ENCODE data around the gene MRPL36.

DNA sequence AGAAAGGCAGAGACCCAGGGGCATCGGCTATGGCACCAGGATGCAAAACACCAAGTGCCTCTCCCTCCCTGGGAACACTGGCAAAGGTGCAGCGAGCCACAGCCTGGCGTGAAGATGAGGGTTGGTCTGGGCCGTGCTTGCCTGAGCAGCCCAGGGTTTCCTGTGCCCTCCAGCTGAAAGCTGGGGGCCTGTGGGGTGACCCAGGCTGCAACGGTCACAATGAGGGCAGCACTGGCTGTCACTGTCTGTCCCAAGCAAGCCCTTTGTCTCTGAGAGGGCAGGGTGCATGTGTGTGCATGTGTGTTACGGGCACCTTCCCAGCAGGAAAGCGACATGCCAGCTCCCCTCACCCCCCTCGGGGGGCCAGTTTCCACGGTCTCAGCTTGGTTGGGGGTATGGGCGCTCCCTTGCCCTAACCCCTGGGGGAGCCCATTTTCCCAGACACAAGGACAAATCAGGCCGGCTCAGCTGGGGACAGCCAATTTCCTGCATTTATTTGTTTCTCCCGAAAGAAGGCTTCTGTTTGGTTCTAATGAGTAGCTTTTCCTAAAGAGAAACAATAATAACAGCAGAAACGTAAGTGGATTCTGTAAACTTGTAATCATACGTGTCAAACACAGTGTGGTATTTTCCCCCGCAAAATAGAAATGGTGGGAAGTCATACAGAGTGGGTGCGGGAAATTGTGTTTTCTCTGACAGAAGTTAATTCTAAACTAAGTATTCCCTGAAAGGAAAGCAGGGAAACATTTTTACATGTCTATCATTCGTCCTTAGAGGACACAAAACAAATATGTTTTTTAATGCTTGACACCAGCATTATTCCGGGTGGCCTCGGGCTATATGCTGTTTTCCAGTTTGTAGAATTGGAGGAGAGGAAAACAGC is 21.3 kb downstream of the MRPL36 start:
- TF ChIP-seq ARNT (IDR thresholded peaks at IDR 0.05) (no peak), FOXK2 (IDR thresholded peaks at IDR 0.05) (no peak), SP1 (IDR thresholded peaks at IDR 0.05) (no peak), HDGF (IDR thresholded peaks at IDR 0.05; ENCODE audit: borderline replicate concordance) (no peak), FOXA1 (IDR thresholded peaks at IDR 0.05) (no peak), BHLHE40 (IDR thresholded peaks at IDR 0.05; ENCODE audit: borderline replicate concordance) (no peak), L3MBTL2 (conservative IDR thresholded peaks at IDR 0.05) (no peak), TARDBP (IDR thresholded peaks at IDR 0.05) (no peak), CTBP1 (IDR thresholded peaks at IDR 0.05; ENCODE audit: borderline replicate concordance) (no peak), FOXM1 (IDR thresholded peaks at IDR 0.05; ENCODE audit: borderline replicate concordance) (no peak), ELF4 (IDR thresholded peaks at IDR 0.05) (no peak), LEF1 (IDR thresholded peaks at IDR 0.05; ENCODE audit: borderline replicate concordance) (no peak)
- TF ChIP-seq, protein P1, sequence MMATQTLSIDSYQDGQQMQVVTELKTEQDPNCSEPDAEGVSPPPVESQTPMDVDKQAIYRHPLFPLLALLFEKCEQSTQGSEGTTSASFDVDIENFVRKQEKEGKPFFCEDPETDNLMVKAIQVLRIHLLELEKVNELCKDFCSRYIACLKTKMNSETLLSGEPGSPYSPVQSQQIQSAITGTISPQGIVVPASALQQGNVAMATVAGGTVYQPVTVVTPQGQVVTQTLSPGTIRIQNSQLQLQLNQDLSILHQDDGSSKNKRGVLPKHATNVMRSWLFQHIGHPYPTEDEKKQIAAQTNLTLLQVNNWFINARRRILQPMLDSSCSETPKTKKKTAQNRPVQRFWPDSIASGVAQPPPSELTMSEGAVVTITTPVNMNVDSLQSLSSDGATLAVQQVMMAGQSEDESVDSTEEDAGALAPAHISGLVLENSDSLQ (IDR thresholded peaks at IDR 0.05) = no peak

Data from HEK293T (cell line).